Motor neuron (in vitro differentiated cells): ENCODE results near the gene RAB1B. TPM values are rescaled to one million over a fixed set of nuclear protein-coding genes. Genes with fewer than 3 reads are reported as not detected.
"Not testable (repeated sequence)": the region's sequence is repeated elsewhere in the genome, so short reads cannot be mapped to it uniquely, and the experiment has no call there.

ENCODE experiments used
- ATAC-seq, 8 experiments: fragments of 200-7000 bp; cut with Tn5 transposase; replicated peaks in 6 of 8; 2 replicates each; pipeline ENCODE4 v1.8.0; 2021; ENCODE audit warnings: mild to moderate bottlenecking in 8 of 8, moderate library complexity in 8 of 8
- H3K27ac ChIP-seq, 2 donors: fragments of 250-450 bp; sonication (Bioruptor Pico); 2 replicates each; pipeline ENCODE4 v1.9.0; 2021; ENCODE audit warnings: antibody characterized with exemption in 2 of 2, mild to moderate bottlenecking in 2 of 2, moderate library complexity in 1 of 2
- H3K4me1 ChIP-seq, 2 donors: fragments of 250-450 bp; sonication (Bioruptor Pico); replicated peaks in 1 of 2; 2 replicates each; pipeline ENCODE4 v1.6.1; 2021; ENCODE audit warnings: antibody characterized with exemption in 2 of 2, mild to moderate bottlenecking in 2 of 2, moderate library complexity in 1 of 2
- H3K4me3 ChIP-seq, 5 donors: fragments of 250-450 bp; sonication (Bioruptor Pico); 2 replicates each; pipeline ENCODE4 v1.9.0; 2021; ENCODE audit warnings: antibody characterized with exemption in 5 of 5, mild to moderate bottlenecking in 5 of 5, moderate library complexity in 4 of 5
- WGBS, 10 experiments: fragments of 450-650 bp; shearing (Covaris generic); methylation state at CpG; one replicate each; pipeline ENCODE4 v1.0.0; 2022; 5-methylcytosine and 5-hydroxymethylcytosine counted together
- in situ Hi-C, 9 experiments: fragments of 400-800 bp; cut with MboI; loops; one replicate each; pipeline ENCODE4 v1.15.0; 2021; ENCODE audit warnings: low sequenced_read_pairs in 9 of 9, low pct_unique_long_range_greater_than_20kb in 2 of 9; ENCODE audit not compliant: unreplicated experiment in 9 of 9
- total RNA-seq, 8 experiments: library from RNA; unstranded; fragments of 300-600 nt; gene quantifications; 2 replicates each; pipeline versions ENCODE4 v1.2.3 to v1.2.4, GENCODE V29; 2022

RAB1B gene
- total RNA-seq, 8 experiments from 2014 or later: 43.1 to 114 (median 88.0) TPM

GRCh38 chr11:66291706-66292542 lies 23.5 kb downstream of the RAB1B start, which contains the start of gene TMEM151A:
Gene TMEM151A (plus strand): TSS chr11:66291894. CDS start chr11:66292014, 120 bp downstream.
- peaks cover 21 to 41% of the 10 kb centered on the region in 2 donors for H3K4me1 ChIP-seq
- H3K4me3 ChIP-seq: peak within 1 kb of the TSS; percentile 48 to 79 (median 57)
- ATAC-seq: peak in 2 of 8 experiments; percentile 2 to 4
- H3K27ac ChIP-seq: peak within 1 kb of the TSS; percentile 30 to 82
- in situ Hi-C loops: no loop called here
- 20% methylated on average over 1 of the region's 95 CpGs; no CpG with 5 or more reads in 9 of the 10 experiments for WGBS, 10 experiments

GRCh38 chr11:66292543-66293332 lies 24.3 kb downstream of the RAB1B start:
- WGBS, 10 experiments: 0 to 90% (median 41%) methylated on average over 1 to 7 of the region's 17 CpGs; no CpG with 5 or more reads in 4 of the 10 experiments
- no peak for ATAC-seq
- in situ Hi-C loops: no loop called here
- Histone ChIP-seq H3K4me1 (peaks cover 13 to 34% of the 10 kb centered on the region in 2 donors), H3K27ac (peak overlapping the region in 1 of 2 donors; percentile 82), H3K4me3 (peak overlapping the region; percentile 48 to 79 (median 57))

- 44 to 73% (median 67%) methylated on average over 1 to 2 of the region's 4 CpGs; no CpG with 5 or more reads in 7 of the 10 experiments for WGBS, 10 experiments
- Histone ChIP-seq H3K27ac (no peak overlapping the region), H3K4me3 (no peak overlapping the region), H3K4me1 (peaks cover 7 to 28% of the 10 kb centered on the region in 2 donors)
- no peak for ATAC-seq
- in situ Hi-C loops: no loop called here
Measured at GRCh38 chr11:66293352-66293751, 24.9 kb downstream of the RAB1B start.

- Histone ChIP-seq H3K4me3 (no peak overlapping the region), H3K4me1 (peaks cover 7 to 28% of the 10 kb centered on the region in 2 donors), H3K27ac (no peak overlapping the region)
- WGBS, 10 experiments: 65 to 100% (median 80%) methylated on average over 2 to 15 of the region's 30 CpGs; no CpG with 5 or more reads in 5 of the 10 experiments
- ATAC-seq: no peak
- in situ Hi-C loops: no loop called here
Measured at GRCh38 chr11:66293777-66294625, 25.6 kb downstream of the RAB1B start.

- WGBS, 10 experiments: 90 to 95% (median 94%) methylated on average over 4 to 28 of the region's 123 CpGs; no CpG with 5 or more reads in 6 of the 10 experiments
- Histone ChIP-seq H3K4me1 (peaks cover 5 to 25% of the 10 kb centered on the region in 2 donors), H3K4me3 (no peak overlapping the region), H3K27ac (no peak overlapping the region)
- in situ Hi-C loops: no loop called here
- no peak for ATAC-seq
Measured at GRCh38 chr11:66294626-66295620, 26.5 kb downstream of the RAB1B start.

GRCh38 chr11:66297610-66298009 lies 29.2 kb downstream of the RAB1B start:
- Histone ChIP-seq H3K4me1 (peaks cover 0 to 4% of the 10 kb centered on the region in 2 donors), H3K27ac (no peak overlapping the region), H3K4me3 (no peak overlapping the region)
- no peak for ATAC-seq
- WGBS, 10 experiments: 0 to 73% (median 41%) methylated on average over 1 to 8 of the region's 8 CpGs; no CpG with 5 or more reads in 3 of the 10 experiments
- in situ Hi-C loops: no loop called here

- in situ Hi-C loops: no loop called here
- no peak for ATAC-seq
- no peak overlapping the region for H3K27ac ChIP-seq
- H3K4me1 ChIP-seq: no peaks in the 10 kb centered on the region
- no peak overlapping the region for H3K4me3 ChIP-seq
- WGBS, 10 experiments: 40 to 100% (median 75%) methylated on average over 1 to 3 of the region's 3 CpGs; no CpG with 5 or more reads in 4 of the 10 experiments
Measured at GRCh38 chr11:66299186-66299585, 30.7 kb downstream of the RAB1B start.

- no peaks in the 10 kb centered on the region for H3K4me1 ChIP-seq
- ATAC-seq: no peak
- WGBS, 10 experiments: 40 to 100% (median 82%) methylated on average over 1 to 8 of the region's 12 CpGs; no CpG with 5 or more reads in 2 of the 10 experiments
- H3K27ac ChIP-seq: no peak overlapping the region
- no peak overlapping the region for H3K4me3 ChIP-seq
- in situ Hi-C loops: no loop called here
Measured at GRCh38 chr11:66302656-66303055, 34.2 kb downstream of the RAB1B start.

GRCh38 chr11:66309475-66309874 lies 41.0 kb downstream of the RAB1B start:
- 20 to 85% (median 41%) methylated on average over 1 to 3 of the region's 3 CpGs; no CpG with 5 or more reads in 3 of the 10 experiments for WGBS, 10 experiments
- Histone ChIP-seq H3K4me1 (peaks cover 8 to 13% of the 10 kb centered on the region in 2 donors), H3K4me3 (no peak overlapping the region), H3K27ac (no peak overlapping the region)
- no peak for ATAC-seq
- in situ Hi-C loops: no loop called here

GRCh38 chr11:66310324-66310723 lies 41.9 kb downstream of the RAB1B start:
- Histone ChIP-seq H3K27ac (no peak overlapping the region), H3K4me3 (no peak overlapping the region), H3K4me1 (peaks cover 8 to 13% of the 10 kb centered on the region in 2 donors)
- 47 to 92% (median 76%) methylated on average over 1 to 8 of the region's 8 CpGs; no CpG with 5 or more reads in 3 of the 10 experiments for WGBS, 10 experiments
- ATAC-seq: no peak
- in situ Hi-C loops: no loop called here

- in situ Hi-C loops, H3K27ac ChIP-seq, H3K4me3 ChIP-seq, ATAC-seq: not testable (repeated sequence)
- peaks cover 8 to 13% of the 10 kb centered on the region in 2 donors for H3K4me1 ChIP-seq
- 60 to 95% (median 86%) methylated on average over 4 to 16 of the region's 18 CpGs; no CpG with 5 or more reads in 1 of the 10 experiments for WGBS, 10 experiments
Measured at GRCh38 chr11:66310803-66311440, 42.5 kb downstream of the RAB1B start.
